HG03097 (cell line): ENCODE data around the gene WDR20.
"Not testable (repeated sequence)": the region's sequence is repeated elsewhere in the genome, so short reads cannot be mapped to it uniquely, and the experiment has no call there.

Experiments
- ATAC-seq: cut with Tn5 transposase; IDR thresholded peaks from one replicate; pipeline ENCODE4 v1.9.1; 2021; ENCODE audit not compliant: unreplicated experiment, low FRiP score

The WDR20 gene

DNA sequence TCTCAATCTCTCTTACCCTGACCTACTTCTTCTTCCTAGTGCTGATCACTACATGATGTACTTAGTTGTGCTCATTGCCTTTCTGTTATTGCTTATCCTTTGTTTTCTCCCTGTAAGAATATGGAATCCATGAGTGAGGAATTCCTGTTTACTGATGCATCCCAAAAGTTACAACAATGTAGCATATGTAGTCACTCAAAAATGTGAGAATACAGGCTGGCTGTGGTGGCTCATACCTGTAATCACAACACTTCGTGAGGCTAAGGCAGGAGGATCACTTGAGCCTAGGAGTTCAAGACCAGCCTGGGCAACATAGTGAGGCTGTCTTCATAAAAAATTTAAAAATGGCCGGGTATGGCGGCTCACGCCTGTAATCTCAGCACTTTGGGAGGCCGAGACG, 8.0 kb upstream of the WDR20 start:
- no peak for ATAC-seq

DNA sequence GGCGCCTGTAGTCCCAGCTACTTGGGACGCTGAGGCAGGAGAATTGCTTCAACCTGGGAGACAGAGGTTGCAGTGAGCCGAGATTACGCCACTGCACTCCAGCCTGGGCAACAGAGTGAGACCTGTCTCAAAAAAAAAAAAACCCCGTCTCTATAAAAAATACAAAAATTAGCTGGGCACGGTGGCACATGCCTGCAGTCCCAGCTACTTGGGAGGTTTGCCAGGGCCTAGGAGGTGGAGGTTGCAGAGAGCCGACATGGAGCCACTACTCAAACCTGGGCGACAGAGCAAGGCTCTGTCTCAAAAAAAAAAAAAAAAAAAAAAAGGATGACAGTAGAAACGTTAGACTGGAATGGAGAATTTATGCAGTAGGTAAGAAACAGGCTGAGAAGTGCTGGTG, 5.7 kb upstream of the WDR20 start:
- not testable (repeated sequence) for ATAC-seq

DNA sequence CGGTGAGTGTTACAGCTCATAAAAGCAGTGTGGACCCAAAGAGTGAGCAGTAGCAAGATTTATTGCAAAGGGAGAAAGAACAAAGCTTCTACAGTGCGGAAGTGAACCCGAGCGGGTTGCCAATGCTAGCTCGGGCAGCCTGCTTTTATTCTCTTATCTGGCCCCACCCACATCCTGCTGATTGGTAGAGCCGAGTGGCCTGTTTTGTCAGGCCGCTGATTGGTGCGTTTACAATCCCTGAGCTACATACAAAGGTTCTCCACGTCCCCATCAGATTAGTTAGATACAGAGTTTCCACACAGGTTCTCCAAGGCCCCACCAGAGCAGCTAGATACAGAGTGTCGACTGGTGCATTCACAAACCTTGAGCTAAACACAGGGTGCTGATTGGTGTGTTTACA, 5.0 kb upstream of the WDR20 start:
- not testable (repeated sequence) for ATAC-seq

DNA sequence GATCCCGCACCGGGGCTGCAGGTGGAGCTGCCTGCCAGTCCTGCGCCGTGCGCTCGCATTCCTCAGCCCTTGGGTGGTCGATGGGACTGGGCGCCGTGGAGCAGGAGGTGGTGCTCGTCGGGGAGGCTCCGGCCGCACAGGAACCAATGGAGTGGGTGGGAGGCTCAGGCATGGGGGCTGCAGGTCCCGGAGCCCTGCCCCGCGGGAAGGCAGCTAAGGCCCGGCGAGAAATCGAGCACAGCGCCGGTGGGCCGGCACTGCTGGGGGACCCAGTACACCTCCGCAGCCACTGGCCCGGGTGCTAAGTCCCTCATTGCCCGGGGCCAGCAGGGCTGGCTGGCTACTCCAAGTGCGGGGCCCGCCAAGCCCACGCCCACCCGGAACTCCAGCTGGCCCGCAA, 4.2 kb upstream of the WDR20 start:
- ATAC-seq = not testable (repeated sequence)

DNA sequence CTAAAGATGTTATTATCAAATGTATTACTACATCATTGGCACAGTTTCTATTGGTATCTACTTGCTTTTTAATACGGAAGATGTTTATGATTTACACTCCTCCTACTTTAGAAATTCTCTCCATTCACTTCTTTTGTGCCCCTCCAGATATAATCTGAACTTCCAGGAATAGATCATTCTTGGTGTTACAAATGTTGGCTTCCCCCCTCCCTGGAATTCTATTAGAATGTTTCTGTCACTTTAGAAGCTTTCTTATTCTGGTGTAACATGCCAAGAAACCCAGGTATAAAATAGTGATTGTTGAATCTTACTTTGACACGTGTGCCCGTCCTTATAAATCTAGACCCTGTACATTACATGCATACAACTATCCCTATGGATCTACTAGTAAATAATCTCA, 1.2 kb upstream of the WDR20 start:
- ATAC-seq = no peak

DNA sequence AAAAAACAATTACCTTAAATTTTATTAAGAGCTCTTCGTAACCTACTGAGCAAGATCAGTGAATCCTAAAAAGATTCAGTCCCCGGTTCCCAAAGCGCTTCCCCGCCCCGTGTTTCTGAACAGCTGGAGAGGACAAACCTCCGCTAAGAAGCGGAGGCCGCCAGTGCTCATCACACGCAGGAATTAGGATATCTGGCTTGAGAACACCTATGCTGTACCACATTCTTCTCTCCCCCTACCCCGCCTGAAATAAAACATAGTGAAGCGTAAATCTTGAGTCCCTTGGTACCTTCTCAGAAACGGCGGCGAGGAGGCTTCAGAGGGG, 774 bp upstream of the WDR20 start:
- no peak for ATAC-seq

DNA sequence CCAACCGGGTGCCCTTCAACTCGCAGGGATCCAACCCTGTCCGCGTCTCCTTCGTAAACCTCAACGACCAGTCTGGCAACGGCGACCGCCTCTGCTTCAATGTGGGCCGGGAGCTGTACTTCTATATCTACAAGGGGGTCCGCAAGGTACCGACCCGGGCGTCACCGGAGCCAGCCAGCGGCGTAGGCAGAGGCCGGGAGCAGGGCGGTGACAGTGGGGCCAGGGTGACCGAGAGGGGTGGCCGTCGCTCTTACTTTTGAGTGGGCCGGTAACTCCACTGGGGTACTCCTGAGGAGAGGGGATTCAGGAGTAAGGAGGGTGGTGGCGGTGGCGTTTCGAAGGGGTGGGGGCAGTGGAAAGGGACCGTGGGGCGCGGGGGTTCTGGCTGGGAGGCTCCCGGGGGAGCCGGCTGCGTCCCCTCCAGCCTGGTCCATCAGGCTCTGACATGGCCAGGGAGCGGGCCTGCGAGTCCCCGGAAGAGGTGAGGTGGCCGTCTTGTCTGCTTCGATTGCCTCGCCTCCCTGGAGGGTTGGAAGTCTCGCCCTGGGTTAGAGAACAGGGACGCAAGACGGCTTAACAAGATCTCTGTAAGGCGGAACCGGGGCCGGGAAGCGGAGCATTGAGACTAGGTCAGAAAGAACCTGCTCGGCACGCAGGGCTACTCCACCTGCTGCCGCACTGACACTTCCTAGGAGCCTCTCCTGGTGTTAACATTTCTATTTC, 491 bp downstream of the WDR20 start:
- peak; percentile 22 for ATAC-seq

DNA sequence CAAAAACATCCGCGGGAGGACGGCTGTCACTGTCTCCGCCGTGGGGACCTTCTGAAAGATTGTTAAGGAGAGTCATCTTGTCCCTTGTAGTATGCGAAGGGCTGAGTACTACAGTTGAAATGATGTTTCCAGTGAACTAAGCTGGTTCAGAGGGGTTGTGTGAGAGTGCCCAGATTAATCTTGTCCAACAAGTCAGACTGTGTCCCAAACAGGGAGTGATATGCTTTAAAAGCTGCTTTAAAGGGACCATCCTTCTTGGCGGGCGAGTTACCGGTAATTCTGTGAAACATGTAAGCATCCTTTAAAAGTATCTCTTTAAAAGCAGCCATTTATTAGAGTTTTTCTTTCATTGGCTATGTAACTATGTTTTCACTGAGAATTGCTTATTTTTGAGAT, 1.1 kb downstream of the WDR20 start:
- ATAC-seq = no peak

DNA sequence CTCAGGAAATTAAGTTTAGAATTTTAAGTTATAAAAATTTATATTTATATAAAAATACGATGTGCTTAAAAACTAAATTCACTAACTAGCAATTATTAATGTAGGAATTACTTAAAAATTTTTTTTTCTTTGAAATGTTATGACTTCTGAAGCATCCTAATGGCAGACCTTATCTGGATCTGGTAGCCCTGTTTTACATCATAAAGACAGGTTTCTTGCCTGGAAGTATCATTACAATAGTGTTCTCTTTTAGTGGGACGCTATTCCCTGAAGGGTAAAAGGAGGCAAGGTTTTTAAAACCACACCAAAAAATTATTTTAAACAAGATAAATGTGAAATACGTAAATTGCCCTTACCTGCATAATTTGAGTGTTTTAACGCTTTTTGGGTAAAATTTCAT, 2.1 kb downstream of the WDR20 start:
- ATAC-seq = no peak

DNA sequence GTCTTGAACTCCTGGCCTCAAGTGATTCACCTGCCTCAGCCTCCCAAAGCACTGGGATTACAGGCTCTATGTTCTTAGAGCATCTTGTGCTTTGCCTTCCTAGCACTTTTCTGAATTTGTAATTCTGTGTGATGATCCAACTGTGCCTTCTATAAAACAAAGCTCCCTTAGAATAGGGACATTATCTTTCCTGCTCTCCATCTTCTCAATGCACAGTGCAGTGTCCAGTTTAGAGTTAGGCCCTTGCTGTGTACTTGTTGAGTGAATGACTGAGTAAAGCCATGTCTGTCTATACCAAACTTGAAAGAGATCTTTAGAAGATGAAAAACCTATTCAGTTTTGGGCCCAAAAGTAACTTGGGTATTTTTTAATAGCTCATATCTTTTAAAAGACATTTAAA, 5.2 kb downstream of the WDR20 start:
- no peak for ATAC-seq

DNA sequence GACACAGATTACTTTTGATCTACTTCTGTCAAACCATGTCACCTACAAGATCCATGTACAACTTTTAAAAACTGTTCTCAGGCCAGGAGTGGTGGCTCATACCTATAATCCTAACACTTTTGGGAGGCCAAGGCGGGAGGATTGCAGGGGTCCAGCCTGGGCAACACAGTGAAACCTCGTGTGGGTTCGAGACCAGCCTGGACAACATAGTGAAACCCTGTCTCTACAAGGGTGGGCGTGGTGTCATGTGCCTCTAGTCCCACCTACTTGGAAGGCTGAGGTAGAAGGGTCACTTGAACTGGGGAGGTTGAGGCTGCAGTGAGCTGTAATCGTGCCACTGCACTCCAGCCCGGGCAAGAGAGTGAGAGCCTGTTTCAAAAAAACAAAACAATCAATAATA, 5.7 kb downstream of the WDR20 start:
- ATAC-seq = no peak

DNA sequence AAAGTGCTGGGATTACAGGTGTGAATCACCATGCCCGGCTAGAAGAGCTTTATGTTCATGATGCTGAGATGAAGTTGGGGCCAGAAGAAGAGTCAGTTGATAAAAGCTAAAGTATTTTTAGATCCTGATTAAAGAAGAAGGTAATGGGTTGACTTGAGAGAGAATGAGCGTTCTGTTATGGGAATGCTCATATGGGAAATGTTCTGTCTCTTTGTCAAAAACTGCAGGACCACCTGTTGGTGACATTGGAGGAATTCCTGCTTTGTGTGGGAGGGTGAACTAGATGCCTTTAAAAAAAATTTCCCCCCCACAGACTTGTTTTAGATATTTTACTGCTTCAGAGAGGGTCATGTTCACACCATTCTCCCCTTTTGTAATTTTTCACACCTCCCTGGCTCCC, 6.7 kb downstream of the WDR20 start:
- ATAC-seq = no peak

DNA sequence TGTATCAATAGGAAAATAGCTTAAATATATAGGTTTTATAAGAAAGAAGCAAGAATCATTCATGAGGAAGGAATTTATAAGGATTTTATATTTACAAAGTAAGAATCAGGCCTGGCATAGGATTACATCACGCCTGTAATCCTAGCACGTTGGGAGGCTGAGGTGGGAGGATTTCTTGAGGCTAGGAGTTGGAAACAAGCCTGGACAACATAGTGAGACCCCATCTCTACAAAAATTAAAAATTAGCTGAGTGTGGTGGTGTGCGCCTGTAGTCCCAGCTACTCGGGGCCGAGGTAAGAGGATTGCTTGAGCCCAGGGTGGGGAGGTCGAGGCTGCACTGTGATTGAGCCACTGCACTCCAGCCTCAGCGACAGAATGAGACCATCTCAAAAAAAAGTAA, 10.4 kb downstream of the WDR20 start:
- no peak for ATAC-seq

DNA sequence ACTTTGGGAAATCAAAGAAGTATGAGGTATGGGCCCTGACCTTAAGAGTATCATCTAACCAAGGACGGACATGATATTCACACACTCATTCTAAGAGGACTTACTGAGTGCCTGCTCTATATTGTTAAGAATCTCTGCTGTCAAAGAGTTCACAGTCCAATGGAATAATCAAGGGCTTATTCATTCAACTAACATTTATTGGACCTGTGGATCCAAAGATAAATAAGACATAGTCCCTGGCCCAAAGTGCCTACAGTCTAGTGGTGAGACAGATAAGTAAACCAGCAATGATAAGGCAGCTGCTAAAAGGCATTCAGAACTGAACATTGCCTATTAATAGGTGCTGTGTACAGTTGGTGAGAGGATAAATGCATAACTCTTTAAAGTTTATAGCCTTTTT, 11.0 kb downstream of the WDR20 start:
- ATAC-seq = no peak

DNA sequence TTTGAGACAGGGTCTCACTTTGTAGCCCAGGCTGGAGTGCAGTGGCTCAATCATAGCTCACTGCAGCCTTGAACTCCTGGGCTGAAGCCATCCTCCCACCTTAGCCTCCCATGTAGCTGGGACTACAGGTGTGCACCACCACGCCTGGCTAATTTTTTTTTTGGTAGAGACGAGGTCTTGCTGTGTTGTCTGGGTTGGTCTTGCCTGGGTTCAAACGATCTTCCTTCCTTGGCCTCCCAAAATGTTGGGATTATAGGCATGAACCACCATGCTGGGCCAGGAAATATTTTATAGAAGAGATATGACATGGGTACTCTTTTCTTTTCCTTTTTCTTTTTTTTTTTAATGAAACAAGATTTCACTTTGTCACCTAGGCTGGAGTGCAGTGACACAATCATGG, 11.7 kb downstream of the WDR20 start:
- not testable (repeated sequence) for ATAC-seq

DNA sequence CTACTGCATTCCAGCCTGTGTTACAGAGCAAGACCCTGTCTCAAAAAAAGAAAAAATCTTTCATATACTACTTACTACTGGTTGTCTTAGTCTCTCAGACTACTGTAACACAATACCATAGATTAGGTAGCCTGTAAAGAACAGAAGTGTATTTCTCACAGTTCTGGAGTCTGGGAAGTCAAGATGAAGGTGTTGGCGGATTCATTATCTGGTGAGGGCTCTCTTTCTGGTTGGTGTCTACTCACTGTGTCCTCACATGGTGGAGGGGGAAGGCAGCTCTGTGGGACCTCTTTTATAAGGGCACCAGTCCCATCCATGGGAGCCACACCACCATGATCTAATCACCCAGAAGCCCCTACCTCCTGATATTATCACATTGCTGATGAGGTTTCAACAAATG, 14.4 kb downstream of the WDR20 start:
- no peak for ATAC-seq

DNA sequence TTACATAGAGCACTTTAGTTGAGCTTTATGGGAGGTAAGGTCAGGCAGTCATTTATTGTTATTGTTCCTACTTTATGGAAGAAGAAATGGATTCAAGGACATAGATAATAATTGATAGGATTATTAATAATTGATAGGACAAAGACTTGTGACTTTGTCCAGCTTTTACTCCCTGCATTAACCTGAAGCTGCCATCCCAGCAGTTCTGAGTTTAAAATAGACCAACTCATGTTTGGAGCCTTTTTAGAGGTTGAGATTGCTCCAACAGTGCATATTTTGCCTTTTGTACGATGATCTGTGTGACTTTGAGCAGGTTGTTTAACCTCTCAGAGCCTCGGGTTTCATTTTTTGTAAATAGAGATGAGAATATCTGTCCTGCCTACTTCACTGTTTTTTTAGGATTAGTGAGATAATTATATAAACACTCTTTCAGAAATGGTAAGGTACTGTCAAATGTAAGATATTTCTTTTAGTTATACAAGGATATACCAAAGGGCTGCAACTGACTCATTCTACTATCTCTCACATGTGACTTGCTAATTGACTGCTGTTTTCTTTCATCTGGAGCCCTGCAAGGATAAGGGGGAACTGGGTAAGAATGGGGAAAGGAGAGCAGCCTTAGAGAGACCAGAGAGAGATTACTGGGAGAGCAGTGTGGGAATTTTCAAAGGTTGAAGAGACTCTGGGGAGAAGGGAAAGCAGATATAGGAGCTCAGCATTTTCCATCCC, 15.3 kb downstream of the WDR20 start:
- no peak for ATAC-seq

DNA sequence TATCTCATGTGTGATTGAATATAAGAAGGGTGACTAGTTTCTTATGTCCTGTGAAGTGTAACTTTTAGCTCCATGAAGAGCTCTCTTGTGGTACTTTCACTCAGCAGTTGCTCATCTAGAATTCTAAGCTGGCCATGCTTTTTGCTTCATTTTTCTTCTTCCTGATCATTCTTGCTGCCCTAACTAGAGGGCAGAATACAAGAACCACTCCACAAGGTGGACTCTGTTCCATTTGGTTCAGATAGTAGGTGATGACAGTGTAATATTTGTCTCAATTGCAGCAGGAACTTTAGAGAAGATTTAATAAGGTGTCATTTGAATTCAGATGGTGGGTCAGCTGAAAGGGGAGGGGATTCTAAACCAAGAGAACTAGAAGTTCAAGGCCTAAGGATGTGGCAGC, 17.6 kb downstream of the WDR20 start:
- ATAC-seq = no peak

DNA sequence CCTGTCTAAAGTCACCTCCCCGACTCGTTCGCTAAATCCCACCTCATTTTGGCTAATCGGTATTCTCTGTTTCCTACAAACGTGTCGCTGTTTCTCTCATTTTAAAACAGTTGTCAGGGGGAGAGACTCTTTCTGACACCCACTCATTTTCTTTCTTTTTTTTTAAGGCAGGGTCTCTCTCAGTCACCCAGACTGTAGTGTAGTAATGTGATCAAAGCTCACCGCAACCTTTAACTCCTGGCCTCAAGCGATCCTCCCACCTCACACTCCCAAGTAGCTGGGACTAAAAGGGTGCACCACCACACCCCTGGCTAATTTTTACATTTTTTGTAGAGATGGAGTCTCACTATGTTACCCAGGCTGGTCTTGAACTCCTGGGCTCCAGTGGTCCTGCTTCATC, 19.1 kb downstream of the WDR20 start:
- no peak for ATAC-seq

DNA sequence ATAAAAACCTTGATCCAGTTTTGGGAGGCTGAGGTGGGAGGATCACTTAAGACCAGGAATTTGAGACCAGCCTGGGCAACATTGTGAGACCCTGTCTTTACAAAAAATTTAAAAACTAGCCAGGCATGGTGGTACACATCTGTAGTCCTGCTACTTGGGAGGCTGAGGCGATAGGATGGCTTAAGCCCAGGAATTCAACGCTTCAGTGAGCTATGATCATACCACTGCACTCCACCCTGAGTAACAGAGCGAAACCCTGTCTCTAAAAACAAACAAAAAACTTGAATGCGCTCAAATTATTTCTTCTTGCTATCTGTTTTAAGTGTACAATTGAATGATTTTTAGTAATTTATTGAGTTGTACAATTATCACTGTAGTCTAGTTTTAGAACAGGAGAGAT, 20.1 kb downstream of the WDR20 start:
- no peak for ATAC-seq

DNA sequence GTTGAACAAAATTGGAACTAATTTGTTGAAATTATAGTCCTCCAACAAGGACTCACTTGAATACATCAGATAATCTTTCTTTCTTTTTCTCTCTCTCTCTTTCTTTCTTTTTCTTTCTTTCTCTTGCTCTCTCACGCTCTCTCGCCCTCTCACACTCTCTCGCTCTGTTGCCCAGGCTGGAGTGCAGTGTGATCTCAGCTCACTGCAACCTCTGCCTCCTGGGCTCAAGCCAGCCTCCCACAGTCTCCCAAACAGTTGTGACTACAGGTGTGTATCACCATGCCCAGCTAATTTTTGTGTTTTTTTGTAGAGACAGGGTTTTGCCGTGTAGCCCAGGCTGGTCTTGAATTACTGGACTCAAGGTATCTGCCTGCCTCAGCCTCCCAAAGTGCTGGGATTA, 22.8 kb downstream of the WDR20 start:
- ATAC-seq = no peak

DNA sequence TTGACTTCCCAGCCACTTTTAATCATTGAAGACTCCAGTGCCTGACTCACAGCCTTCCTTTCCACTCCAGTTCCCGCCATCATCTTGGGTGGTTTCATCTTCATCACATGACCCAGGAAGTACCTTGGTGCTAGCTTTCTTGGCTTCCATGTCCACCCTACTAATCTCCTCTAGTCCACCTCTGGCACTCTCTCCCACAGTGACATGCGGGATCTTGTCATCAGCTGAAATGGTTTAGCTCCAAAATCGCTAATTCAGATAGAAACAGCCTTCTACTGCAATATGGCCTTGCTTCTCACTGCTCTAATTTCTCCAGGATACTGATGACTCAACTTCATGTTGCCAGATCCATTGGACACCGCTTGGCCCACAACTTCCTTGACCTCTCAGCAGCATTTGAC, 24.5 kb downstream of the WDR20 start:
- no peak for ATAC-seq

DNA sequence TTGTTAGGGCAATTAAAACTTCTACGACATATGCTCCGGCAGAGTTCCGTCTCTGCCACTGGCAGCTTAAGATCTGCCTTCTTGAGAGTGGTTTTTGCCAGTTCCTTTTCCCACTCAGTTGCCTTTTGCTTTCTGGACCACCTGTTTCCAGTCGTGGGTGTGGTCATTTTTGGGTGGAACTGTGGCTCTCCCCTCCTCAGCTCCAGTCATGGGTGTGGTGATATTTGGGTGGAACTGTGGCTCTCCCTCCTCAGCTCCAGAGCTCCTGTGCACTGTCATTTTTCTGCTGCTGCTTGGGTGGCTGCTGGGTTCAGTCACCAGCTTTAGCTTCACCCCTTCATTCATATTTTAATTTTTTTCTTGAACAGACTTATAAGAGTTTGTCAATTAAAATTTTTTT, 25.3 kb downstream of the WDR20 start:
- ATAC-seq = no peak
